ENCODE results near the gene ZNF212.
"Not testable (repeated sequence)": the region's sequence is repeated elsewhere in the genome, so short reads cannot be mapped to it uniquely, and the experiment has no call there.

Gene ZNF212

DNA sequence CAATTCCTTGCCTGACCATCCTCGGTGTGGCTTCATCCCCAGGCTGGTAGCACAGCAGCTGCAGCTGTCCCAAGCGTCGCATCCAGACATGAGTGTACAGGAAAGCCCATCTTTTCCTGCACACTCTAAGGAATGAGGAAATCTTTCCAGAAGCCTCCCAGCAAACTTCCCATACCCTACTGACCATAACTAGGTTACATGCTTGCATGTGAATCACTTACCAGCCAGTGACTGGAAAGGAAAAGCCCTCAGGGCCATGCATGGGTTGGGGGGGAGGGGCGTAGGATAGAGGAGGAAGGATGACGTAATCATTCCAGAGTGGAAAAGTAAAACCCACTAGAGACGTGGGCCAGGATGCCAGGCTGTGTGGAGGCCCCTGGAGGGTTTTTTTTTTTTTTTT, 18.9 kb upstream of the ZNF212 start:
- no peak for DNase-seq

DNA sequence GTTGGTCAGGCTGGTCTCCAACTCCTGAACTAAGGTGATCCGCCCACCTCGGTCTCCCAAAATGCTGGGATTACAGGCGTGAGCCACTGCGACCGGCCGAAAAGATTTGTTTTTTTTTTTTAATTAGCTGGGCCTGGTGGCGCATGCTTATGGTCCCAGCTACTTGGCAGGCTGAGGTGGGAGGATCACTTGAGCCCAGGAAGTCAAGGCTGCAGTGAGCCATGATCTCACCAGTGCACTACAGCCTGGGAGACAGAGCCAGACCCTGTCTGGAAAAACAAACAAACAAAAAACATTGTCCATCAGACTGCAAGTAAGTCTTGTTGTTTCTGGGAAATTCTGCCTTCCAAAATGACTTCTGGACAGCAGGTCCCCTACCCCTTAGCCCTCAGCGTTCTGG, 16.3 kb upstream of the ZNF212 start:
- DNase-seq, result no peak

DNA sequence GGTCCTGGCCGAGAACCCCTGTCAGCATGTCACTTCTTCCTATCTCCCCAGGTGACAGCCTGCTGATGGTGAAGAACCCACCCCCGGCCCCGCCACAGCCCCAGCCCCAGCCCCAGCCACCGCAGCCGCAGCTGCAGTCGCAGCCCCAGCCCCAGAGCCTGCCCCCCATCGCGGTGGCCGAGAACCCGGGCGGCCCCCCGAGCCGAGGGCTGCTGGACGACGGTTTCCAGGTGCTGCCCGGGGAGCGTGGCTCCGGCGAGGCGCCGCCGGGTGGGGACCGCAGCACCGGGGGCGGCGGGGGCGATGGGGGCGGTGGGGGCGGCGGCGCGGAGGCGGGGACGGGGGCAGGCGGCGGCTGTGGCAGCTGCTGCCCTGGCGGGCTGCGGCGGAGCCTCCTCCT, 15.7 kb upstream of the ZNF212 start:
- DNase-seq, result no peak

DNA sequence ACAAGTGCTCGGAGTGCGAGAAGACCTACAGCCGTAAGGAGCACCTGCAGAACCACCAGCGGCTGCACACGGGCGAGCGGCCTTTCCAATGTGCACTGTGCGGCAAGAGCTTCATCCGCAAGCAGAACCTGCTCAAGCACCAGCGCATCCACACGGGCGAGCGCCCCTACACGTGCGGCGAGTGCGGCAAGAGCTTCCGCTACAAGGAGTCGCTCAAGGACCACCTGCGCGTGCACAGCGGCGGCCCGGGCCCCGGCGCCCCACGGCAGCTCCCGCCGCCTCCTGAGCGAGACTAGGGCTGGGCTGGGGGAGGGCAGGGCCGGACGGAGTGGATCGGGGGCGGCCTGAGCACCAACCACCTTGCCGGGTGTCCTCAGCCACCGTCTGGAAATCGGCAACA, 15.1 kb upstream of the ZNF212 start:
- no peak for DNase-seq

DNA sequence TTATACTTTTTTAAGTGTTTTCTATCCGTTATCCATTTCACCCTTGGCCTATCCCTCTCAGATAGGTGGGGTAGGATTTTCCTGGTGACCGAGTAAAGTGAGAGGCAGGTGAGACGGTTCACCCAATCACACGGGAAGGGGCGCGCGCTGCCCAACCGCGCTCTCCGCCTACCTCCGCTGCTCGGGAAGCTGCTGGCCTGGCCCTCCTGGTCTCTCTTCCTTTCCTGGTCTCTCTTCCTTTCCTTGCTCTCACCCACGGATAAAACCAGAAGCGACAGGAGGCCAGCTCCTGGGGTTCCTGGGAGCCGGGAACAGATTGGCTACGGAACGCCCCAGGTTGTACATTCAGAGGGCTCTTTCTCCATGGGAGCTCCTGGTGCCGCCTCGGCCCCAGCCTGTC, 14.3 kb upstream of the ZNF212 start:
- DNase-seq, result no peak

DNA sequence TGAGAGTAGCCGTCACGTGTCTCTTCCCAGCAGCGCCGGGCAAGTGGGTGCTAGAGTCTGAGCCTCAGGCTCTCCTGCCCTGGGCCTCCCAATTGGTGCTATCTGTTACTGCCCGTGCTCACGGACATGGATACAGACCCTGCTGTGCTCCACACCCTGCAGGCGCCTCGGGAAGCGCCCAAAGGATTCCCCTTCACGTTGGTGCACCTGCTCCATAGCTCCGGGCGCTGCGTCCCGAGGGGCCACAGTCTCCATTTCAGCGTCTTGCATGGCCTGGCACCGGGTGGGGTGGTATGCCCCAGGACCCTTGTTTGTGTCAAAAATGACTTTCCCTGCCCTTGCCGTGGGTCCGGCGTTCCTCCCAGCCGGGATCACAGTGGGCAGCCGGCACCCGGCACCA, 13.8 kb upstream of the ZNF212 start:
- DNase-seq, result no peak

DNA sequence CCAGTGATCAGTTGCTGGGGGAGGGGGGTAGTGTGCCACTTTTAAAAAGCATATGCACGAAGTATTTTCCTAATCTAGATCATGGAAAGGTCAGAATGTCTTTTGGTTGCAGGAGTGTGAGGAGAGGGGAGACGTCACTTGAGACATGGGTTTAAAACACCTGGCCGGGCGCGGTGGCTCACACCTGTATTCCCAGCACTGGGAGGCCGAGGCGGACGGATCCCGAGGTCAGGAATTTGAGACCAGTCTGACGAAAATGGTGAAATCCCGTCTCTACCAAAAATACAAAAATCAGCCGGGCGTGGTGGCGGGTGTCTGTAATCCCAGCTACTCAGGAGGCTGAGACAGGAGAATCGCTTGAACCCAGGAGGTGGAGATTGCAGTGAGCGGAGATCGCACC, 13.1 kb upstream of the ZNF212 start:
- not testable (repeated sequence) for DNase-seq

DNA sequence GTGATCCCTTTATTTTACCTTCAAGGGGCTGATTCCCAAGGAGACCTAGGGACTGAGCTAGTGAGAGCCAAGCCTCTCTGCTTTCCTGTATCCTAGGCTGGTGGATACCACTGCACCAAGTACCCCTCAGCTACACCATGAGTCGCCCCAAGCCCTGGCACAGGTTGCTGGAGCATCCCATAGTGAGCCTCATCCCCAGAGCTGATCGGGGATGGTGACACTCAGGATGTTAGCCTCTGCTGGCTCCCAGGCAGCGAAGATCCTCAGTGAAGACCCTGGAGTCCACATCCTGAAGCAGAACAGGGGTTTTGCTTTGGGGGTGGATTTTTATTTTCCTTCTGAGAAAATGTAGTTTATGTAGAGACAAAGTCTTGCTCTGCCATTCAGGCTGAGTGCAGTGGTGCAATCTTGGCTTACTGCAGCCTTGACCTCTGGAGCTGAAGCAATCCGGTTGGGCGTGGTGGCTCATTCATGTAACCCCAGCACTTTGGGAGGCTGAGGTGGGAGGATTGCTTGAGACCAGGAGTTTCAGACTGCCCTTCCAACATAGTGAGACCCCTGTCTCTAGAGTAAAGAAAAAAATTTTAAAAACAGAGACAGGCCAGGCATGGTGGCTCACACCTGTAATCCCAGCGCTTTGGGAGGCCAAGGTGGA, 12.5 kb upstream of the ZNF212 start:
- no peak for DNase-seq

DNA sequence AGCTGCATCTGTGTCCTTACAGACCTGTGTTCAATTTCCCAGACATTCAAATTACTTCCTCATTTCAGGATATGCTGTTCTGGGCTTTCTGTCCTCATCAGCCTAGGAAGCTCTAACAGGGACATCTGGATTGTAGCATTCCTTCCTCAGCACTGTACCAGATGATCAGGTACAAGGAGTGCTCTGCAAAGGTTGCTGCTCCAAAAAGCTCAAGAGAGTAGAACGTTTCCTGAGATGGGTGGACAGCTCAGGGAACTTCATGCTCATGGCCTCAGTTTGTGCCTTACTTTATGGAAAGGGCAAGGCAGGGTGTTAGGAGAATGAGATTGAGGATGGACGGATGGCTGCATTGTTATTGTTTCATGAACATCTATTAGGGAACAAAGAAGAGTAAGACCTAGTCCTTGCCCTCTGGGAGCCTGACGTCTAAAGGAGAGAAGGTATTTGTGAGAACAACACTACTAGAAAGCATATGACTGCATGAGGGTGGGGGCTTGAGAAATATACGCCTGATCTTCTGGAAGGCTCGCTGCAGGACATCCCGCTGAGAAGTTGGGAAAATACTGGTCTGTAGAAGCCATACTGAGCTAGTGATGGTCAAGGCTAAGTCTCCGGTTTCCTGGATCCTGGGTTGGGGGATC, 10.5 kb upstream of the ZNF212 start:
- DNase-seq, result no peak

DNA sequence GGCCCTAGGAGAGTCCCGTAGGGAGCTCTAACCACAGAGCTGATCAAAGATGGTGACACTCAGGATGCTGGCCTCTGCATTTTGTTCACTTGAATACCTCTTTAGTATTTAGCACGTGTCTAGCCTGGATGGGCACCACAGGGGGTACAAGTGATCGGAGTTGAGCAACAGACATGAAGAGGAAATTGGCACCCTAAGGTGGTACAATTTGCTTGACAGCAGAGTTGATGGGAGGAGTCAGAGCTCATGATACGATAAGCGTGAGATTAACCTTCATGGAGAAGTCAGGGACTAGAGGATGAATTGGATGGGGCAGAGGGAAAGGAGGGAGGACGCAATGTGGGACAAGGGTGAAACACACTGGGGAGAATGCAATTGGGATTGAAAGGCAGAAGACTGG, 9.9 kb upstream of the ZNF212 start:
- no peak for DNase-seq

DNA sequence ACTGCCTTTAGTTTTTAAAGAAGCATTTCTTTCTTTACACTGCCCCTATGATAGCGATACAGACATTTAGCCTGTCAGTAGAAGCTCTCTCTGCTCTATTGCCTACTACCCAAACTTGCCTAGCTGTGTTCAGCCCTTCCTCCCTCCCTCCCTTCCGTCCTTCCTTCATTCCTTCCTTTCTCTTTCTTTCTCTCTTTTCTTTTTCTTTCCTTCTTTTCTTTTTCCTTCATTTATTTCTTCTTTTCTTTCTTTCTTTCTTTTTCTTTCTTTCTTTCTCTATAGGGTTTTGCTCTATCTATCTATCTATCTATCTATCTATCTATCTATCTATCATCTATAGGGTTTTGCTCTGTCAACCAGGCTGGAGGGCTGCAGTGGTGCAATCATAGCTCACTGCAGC, 7.1 kb upstream of the ZNF212 start:
- no peak for DNase-seq

DNA sequence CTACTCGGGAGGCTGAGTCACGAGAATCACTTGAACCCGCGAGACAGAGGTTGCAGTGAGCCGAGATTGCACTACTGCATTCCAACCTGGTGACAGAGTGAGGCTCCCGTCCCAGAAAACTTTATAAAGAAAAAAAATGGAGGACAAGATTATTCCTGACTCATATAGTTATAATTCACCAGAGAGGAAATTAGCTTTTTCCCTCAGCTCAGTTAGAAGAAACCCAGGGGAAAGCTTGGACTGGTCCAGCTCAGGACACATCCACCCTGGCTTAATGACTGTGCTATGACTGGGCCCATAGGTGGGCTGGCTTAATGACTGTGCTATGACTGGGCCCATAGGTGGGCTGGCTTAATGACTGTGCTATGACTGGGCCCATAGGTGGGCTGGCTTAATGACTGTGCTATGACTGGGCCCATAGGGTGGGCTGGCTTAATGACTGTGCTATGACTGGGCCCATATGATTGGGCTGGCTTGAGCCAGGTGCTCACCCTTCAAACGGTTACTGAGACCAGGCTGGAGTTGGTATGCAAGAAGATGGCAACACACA, 5.7 kb upstream of the ZNF212 start:
- DNase-seq, result not testable (repeated sequence)

DNA sequence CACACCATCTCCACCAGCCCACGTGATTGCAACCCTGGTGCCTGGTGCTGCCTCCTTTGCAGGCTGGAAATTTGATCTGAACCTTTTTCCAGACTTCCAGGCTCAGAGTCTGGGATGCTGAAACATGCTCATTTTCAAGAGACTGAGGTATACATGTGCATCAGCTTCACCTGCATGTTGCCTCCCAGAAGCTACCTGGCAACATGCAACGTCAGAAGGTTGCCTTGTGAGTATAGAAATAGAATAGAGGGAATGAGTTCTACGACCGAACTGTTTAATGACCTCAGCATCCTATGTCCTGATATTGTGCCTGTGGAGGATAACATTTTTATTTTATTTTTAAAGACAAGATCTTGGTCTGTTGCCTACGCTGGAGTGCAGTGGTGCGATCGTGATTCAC, 1.9 kb upstream of the ZNF212 start:
- no peak for DNase-seq

DNA sequence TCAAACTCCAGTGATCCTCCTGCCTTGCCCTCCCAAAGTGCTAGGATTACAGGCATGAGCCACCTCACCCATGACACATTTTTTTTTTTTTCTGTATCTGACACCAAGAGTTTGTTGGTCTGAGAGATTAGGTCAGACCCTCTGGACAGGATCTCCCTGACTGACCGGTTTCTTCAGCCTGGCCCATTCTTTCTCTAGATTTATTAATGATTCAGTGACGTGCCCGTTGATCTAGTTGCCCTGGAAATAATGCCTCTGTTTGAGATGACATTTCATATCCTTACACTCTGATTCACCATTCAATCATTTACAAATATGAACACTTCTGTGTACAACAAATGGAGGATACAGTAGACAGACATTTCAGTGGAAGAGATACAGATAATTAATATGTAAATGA, 1.4 kb upstream of the ZNF212 start:
- no peak for DNase-seq

DNA sequence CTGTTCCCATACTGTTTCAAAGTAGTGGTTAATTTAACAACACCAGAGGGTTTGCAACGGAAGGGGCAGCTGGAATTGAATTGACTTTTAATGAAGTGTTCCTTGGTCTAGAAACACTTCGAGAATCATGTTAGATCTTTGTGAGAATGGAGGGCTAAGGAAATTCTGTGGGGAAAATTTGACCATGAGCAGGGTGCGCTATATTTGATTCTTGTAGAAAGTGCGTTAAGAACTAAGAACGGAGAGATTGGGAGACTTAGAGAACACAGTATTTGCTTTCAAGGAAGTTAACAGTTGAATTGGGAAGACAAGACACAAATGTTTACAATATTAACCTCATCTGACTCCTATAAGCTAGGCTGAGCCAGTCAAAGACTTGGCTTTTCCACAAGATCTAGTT, 1.2 kb downstream of the ZNF212 start:
- no peak for DNase-seq

DNA sequence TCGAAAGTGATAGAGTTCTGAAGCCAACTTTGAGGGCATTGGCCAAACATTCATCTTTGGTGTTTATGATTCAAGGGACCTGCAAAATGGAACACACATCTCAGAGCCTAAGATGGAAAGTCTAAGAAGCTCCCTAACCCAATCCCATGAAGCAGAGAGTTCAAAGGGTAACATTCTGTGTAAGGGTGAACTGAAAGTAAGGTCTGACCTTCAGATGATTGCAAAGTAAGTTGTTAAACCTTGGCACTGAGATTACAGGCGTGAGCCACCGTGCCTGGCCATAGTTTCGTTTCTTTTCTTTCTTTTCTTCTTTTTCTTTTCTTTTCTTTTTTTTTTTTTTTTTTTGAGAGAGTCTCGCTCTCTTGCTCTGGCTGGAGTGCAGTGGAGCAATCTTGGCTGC, 2.2 kb downstream of the ZNF212 start:
- DNase-seq, result no peak

DNA sequence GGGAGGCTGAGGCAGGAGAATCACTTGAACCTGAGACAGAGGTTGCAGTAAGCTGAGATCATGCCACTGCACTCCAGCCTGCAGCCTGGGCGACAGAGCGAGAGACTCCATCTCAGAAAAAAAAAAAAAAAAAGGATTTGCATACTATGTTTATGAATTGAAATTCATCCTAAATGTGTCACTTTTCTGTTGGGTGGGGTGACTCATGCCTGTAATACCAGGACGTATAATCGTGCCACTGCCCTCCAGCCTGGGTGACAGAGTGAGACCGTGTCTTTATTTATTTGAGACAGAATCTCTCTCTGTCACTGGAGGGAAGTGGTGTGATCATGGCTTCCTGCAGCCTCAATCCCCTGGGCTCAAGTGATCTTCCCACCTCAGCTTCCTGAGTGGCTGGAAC, 5.8 kb downstream of the ZNF212 start:
- DNase-seq, result no peak

DNA sequence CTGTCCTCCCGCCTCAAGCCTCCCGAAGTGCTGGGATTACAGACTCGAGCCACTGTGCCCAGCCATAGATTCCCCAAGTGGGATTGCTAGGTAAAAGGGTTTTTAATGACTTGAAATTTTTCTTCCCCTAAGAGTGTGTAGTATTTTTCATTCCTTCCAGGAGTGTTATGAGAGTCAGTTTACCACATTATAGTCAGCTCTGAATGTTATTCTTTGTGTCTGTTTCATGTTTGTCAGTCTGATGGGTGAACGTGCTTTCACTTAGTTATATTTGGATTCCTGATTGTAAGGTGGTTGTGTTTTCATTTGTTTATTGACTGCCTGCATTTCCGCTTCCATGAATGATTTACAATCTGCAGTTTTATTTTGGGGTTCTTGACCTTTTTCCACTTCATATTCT, 6.3 kb downstream of the ZNF212 start:
- no peak for DNase-seq

DNA sequence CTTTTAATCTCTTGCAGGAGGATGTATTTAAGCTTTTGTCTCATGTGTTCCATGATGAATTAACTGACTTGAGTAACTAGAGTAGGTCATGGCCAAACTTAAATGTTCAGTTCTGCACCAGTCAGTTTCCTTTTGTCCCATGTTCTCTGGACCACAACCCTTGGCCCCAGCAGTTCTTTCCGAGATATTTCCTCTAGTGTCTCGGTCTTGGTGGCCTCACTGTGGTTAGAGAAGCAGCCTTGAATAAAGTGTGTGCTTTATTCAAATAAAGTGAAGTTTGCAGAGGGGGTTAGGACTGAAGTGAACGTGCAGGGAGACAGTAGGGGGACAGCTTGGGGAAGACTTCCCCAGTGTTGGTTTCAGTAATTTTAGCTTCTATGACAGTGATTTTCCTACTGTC, 9.3 kb downstream of the ZNF212 start:
- no peak for DNase-seq

DNA sequence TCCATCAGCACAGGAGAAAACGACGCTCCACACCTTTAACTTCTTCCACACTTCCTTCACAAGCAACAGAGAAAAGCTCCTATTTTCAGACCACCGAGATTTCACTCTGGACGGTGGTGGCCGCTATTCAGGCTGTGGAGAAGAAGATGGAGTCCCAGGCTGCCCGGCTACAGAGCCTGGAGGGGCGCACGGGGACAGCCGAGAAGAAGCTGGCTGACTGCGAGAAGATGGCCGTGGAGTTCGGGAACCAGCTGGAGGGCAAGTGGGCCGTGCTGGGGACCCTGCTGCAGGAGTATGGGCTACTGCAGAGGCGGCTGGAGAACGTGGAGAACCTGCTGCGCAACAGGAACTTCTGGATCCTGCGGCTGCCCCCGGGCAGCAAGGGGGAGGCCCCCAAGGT, 10.7 kb downstream of the ZNF212 start:
- DNase-seq, result not testable (repeated sequence)

DNA sequence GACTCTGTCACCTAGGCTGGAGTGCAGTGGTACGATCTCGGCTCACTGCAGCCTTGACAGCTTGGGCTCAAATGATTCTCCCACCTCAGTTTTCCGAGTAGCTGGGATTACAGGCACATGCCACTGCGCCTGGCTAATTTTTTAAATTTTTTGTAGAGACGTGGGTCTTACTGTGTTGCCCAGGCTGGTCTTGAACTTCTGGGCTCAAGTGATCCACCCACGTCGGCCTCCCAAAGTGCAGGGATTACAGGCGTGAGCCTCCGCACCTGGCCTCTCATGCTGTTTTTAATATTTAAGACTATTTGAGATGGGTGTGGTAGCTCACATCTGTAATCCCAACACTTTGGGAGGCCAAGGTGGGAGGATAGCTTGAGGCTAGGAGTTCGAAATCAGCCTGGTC, 12.1 kb downstream of the ZNF212 start:
- not testable (repeated sequence) for DNase-seq

DNA sequence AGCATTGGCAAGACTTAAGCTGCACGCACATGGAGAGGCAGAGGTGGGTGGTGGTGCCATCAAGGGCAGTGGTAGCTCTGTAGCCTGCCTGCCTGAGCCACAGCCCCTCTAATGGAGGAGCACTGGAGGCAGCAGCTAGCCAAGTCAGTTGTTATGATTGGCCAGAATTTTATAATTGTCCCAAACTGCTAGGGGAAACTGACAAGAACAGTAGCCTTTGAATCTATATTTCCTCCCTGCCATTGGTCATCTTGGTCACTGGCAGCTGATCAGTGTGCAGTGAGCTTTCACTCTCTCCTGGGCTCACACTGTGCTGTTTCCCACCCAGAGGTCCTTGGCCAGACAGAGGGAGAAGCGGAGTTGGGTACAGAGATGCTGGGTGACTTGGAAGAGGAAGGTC, 12.9 kb downstream of the ZNF212 start:
- DNase-seq, result no peak

DNA sequence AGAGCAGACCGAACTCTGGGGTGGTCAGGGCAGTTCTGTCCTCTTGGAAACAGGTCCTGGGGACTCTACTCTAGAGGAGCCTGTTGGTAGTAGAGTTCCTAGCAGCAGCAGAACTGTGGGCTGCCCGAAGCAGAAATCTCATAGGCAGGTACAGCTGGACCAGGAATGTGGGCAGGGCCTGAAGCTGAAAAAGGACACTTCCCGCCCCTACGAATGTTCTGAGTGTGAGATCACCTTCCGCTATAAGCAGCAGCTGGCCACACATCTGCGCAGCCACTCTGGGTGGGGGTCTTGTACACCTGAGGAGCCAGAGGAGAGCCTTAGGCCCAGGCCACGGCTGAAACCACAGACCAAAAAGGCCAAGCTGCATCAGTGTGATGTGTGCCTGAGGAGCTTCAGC, 14.2 kb downstream of the ZNF212 start:
- DNase-seq, result no peak

DNA sequence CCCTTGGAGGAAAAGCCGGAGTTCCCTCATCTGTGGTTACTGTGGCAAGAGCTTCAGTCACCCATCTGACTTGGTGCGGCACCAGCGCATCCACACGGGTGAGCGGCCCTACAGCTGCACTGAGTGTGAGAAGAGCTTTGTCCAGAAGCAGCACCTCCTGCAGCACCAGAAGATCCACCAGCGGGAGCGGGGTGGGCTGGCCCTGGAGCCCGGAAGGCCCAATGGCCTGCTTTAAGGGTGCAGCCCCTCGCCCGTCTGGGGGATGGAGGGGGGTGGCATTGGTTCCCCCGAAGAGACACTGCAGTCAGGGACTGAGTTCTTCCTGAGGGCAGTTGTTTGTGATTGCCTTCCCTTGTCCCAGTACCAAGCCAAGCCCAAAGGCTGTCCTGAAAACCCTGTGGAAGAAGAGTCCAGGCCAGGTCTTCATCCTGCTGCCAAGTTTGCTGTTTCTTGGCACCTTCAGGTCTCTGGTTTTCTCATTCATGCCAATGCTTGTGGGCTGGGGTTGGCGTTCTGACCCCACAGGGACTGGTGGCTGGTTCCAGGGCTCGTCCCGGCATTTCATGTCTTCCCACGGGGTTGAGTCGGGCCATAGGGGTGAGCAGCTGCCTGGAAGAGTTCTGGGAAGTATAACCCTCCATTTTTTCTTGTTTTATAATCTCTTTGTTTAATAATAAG, 14.9 kb downstream of the ZNF212 start:
- no peak for DNase-seq
